WTC11 (cell line): ENCODE data around the gene SYCE1. TPM values are rescaled to one million over a fixed set of nuclear protein-coding genes. Genes with fewer than 3 reads are reported as not detected.

ENCODE experiments used
- ATAC-seq: fragments of 200-7000 bp; cut with Tn5 transposase; 2 replicates; pipeline ENCODE4 v1.10.0; 2021; ENCODE audit warnings: mild to moderate bottlenecking, moderate library complexity
- CTCF ChIA-PET: fragments of 300-600 bp; sonication (Branson Sonifier 250); formaldehyde crosslinking; loops from one replicate; lab custom pipeline; 2021; ENCODE audit warnings: antibody characterized with exemption; lab: Charles Lee
- POLR2A ChIA-PET: fragments of 350-600 bp; sonication (Branson Sonifier 250); formaldehyde crosslinking; loops from one replicate; lab custom pipeline; 2021; ENCODE audit warnings: antibody characterized with exemption; lab: Charles Lee
- DNase-seq: peaks from one replicate; pipeline ENCODE4 v3.0.0; 2021; ENCODE audit warnings: low spot score
- H3K27ac Mint-ChIP-seq: 2 replicates; pipeline ENCODE4 v1.8.0; 2021; ENCODE audit warnings: mixed read lengths
- H3K27me3 Mint-ChIP-seq: 2 replicates; pipeline ENCODE4 v1.8.0; 2021; ENCODE audit warnings: low read depth, mild to moderate bottlenecking, moderate library complexity, mixed read lengths
- H3K36me3 Mint-ChIP-seq: 2 replicates; pipeline ENCODE4 v1.8.0; 2021; ENCODE audit warnings: mixed read lengths
- H3K4me1 Mint-ChIP-seq: 2 replicates; pipeline ENCODE4 v1.8.0; 2022; ENCODE audit warnings: mixed read lengths
- H3K4me3 Mint-ChIP-seq: 2 replicates; pipeline ENCODE4 v1.8.0; 2021; ENCODE audit warnings: mild to moderate bottlenecking, moderate library complexity, mixed read lengths
- H3K9me3 Mint-ChIP-seq: 2 replicates; pipeline ENCODE4 v1.8.0; 2021; ENCODE audit warnings: mixed read lengths
- AR ChIP-seq: fragments of 250-450 bp; sonication (Bioruptor Pico); IDR thresholded peaks from 2 replicates; pipeline ENCODE4 v1.9.0; 2021; ENCODE audit warnings: mild to moderate bottlenecking
- CDX4 ChIP-seq: fragments of 250-450 bp; sonication (Bioruptor Pico); IDR thresholded peaks from 2 replicates; pipeline ENCODE4 v1.9.0; 2021; ENCODE audit warnings: moderate library complexity, mild to moderate bottlenecking, inconsistent platforms, borderline replicate concordance
- E2F1 ChIP-seq: sonication (generic); formaldehyde crosslinking; IDR thresholded peaks from 2 replicates; pipeline ENCODE4 v1.8.0; 2022; ENCODE audit warnings: mild to moderate bottlenecking, missing genetic modification reagents
- ESRRA ChIP-seq: sonication (generic); formaldehyde crosslinking; IDR thresholded peaks from 2 replicates; pipeline ENCODE4 v1.8.1; 2022; ENCODE audit warnings: mild to moderate bottlenecking, missing genetic modification reagents, borderline replicate concordance
- ETV6 ChIP-seq: sonication (generic); formaldehyde crosslinking; IDR thresholded peaks from 2 replicates; pipeline ENCODE4 v1.8.1; 2022; ENCODE audit warnings: mild to moderate bottlenecking, missing genetic modification reagents
- FOXP4 ChIP-seq: sonication (generic); formaldehyde crosslinking; IDR thresholded peaks from 2 replicates; pipeline ENCODE4 v1.8.0; 2022; ENCODE audit warnings: mild to moderate bottlenecking, missing genetic modification reagents
- HMGA2 ChIP-seq: fragments of 250-450 bp; sonication (Bioruptor Pico); IDR thresholded peaks from 2 replicates; pipeline ENCODE4 v1.4.0; 2021; ENCODE audit warnings: mild to moderate bottlenecking, moderate library complexity
- IRF1 ChIP-seq: sonication (generic); formaldehyde crosslinking; IDR thresholded peaks from 2 replicates; pipeline ENCODE4 v1.8.0; 2023; ENCODE audit warnings: missing genetic modification reagents
- KAT7 ChIP-seq: sonication (generic); formaldehyde crosslinking; IDR thresholded peaks from 2 replicates; pipeline ENCODE4 v1.8.1; 2023; ENCODE audit warnings: missing genetic modification reagents, mild to moderate bottlenecking, borderline replicate concordance
- MAX ChIP-seq: sonication (generic); formaldehyde crosslinking; IDR thresholded peaks from 2 replicates; pipeline ENCODE4 v1.8.0; 2022; ENCODE audit warnings: mild to moderate bottlenecking, missing genetic modification reagents
- MLX ChIP-seq: sonication (generic); formaldehyde crosslinking; IDR thresholded peaks from 2 replicates; pipeline ENCODE4 v1.8.1; 2023; ENCODE audit warnings: mild to moderate bottlenecking, missing genetic modification reagents, moderate library complexity
- SOX15 ChIP-seq: fragments of 250-450 bp; sonication (Bioruptor Pico); IDR thresholded peaks from 2 replicates; pipeline ENCODE4 v1.9.0; 2021; ENCODE audit warnings: mild to moderate bottlenecking
- TCF7 ChIP-seq: sonication (generic); formaldehyde crosslinking; IDR thresholded peaks from 2 replicates; pipeline ENCODE4 v1.8.0; 2022; ENCODE audit warnings: mild to moderate bottlenecking, low read depth, missing genetic modification reagents, moderate library complexity
- USF1 ChIP-seq: sonication (generic); formaldehyde crosslinking; IDR thresholded peaks from 2 replicates; pipeline ENCODE4 v1.8.0; 2022; ENCODE audit warnings: mild to moderate bottlenecking, missing genetic modification reagents
- ZMAT4 ChIP-seq: fragments of 250-450 bp; sonication (Bioruptor Pico); IDR thresholded peaks from 2 replicates; pipeline ENCODE4 v1.9.0; 2021; ENCODE audit warnings: mild to moderate bottlenecking
- ZNF232 ChIP-seq: sonication (generic); formaldehyde crosslinking; IDR thresholded peaks from 2 replicates; pipeline ENCODE4 v1.8.0; 2022; ENCODE audit warnings: mild to moderate bottlenecking, missing genetic modification reagents
- total RNA-seq: library from RNA; stranded (reverse); gene quantifications from 3 replicates; pipeline ENCODE4 v1.2.3, GENCODE V29; 2021

The SYCE1 gene
- total RNA-seq, 1 experiment from 2014 or later = not detected

- ChIA-PET CTCF (no interaction called here), POLR2A (no interaction called here)
- DNase-seq (no peak), ATAC-seq (no peak)
- H3K4me3 Mint-ChIP-seq = no peak overlapping the region
- no peak for TF ChIP-seq AR (CRISPR knock-in tag)
- TF ChIP-seq ETV6 (CRISPR knock-in tag) = no peak
- peaks cover 3% of the 10 kb centered on the region; the same call in 1 of the 2 replicates for H3K27me3 Mint-ChIP-seq
- H3K9me3 Mint-ChIP-seq = peaks cover 73% of the 10 kb centered on the region
- H3K4me1 Mint-ChIP-seq = no peaks in the 10 kb centered on the region
- peaks cover 63% of the 10 kb centered on the region for H3K36me3 Mint-ChIP-seq
- no peak overlapping the region for H3K27ac Mint-ChIP-seq
Measured at GRCh38 chr10:133529576-133529946, 35.8 kb downstream of the SYCE1 start.

GRCh38 chr10:133528845-133529575 is 36.4 kb downstream of the SYCE1 start:
- Mint-ChIP-seq H3K4me3 (no peak overlapping the region), H3K4me1 (no peaks in the 10 kb centered on the region), H3K27ac (no peak overlapping the region), H3K36me3 (peaks cover 59% of the 10 kb centered on the region), H3K9me3 (peaks cover 74% of the 10 kb centered on the region), H3K27me3 (peaks cover 3% of the 10 kb centered on the region; the same call in 1 of the 2 replicates)
- ATAC-seq (no peak), DNase-seq (no peak)
- CTCF ChIA-PET = no interaction called here
- POLR2A ChIA-PET = no interaction called here
- TF ChIP-seq IRF1 (CRISPR knock-in tag) = no peak
- no peak for TF ChIP-seq USF1 (CRISPR knock-in tag)
- TF ChIP-seq MAX (CRISPR knock-in tag) = no peak
- TF ChIP-seq FOXP4 (CRISPR knock-in tag) = no peak
- no peak for TF ChIP-seq SOX15
- no peak for TF ChIP-seq ESRRA
- no peak for TF ChIP-seq CDX4 (CRISPR knock-in tag)
- TF ChIP-seq ETV6 (CRISPR knock-in tag) = no peak
- no peak for TF ChIP-seq ZMAT4 (CRISPR knock-in tag)

GRCh38 chr10:133528296-133528844 is 37.0 kb downstream of the SYCE1 start:
- Mint-ChIP-seq H3K27ac (no peak overlapping the region), H3K27me3 (peaks cover 3% of the 10 kb centered on the region; the same call in 1 of the 2 replicates), H3K9me3 (peaks cover 72% of the 10 kb centered on the region), H3K4me1 (no peaks in the 10 kb centered on the region), H3K36me3 (peaks cover 56% of the 10 kb centered on the region), H3K4me3 (no peak overlapping the region)
- ATAC-seq (no peak), DNase-seq (no peak)
- POLR2A ChIA-PET = no interaction called here
- CTCF ChIA-PET = no interaction called here
- TF ChIP-seq HMGA2 = no peak
- no peak for TF ChIP-seq TCF7
- no peak for TF ChIP-seq MAX (CRISPR knock-in tag)
- TF ChIP-seq KAT7 (CRISPR knock-in tag) = no peak
- no peak for TF ChIP-seq E2F1 (CRISPR knock-in tag)
- no peak for TF ChIP-seq MLX
- TF ChIP-seq ZNF232 = no peak
